ENCODE measurements around the gene CARNS1.
"Not testable (repeated sequence)": the region's sequence is repeated elsewhere in the genome, so short reads cannot be mapped to it uniquely, and the experiment has no call there.

CARNS1 gene

DNA sequence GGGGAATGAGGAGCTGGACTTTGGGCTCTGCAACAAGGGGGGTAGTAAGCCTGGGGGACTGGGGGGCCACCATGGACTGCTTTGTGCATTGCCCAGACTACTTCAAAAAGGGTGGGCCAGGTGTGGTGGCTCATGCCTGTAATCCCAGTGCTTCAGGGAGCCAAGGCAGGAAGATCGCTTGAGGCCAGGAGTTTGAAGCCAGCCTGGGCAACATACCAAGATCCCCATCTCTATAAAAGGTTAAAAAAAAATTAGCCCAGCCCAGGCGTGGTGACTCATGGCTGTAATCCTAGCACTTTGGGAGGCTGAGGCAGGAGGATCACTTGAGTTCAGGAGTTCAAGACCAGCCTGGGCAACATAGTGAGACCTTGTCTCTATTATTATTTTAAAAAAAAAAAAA is 50.1 kb downstream of the CARNS1 start:
- DNase-seq (ENCODE audit: low spot score) = not testable (repeated sequence)

DNA sequence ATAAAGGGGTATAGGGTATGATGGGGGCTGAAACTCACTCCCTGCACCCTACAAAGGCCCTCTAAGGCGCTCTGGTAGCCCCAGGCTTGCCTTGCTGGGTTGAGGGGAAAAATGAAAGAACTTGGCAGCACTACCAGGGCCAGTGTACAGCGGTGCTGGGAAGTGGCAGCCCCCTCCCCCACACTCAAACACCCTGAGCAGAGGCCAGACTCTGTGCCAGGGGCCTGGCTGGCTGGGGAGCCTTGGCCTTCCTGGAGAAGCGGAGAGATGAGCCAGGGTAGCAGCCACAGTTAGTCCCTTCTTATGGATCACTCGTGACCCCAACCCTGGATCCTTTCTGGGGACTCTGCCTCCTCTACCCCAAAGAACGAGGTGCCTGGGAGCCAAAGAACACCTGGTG is 50.9 kb downstream of the CARNS1 start:
- no peak for DNase-seq (ENCODE audit: low spot score)

DNA sequence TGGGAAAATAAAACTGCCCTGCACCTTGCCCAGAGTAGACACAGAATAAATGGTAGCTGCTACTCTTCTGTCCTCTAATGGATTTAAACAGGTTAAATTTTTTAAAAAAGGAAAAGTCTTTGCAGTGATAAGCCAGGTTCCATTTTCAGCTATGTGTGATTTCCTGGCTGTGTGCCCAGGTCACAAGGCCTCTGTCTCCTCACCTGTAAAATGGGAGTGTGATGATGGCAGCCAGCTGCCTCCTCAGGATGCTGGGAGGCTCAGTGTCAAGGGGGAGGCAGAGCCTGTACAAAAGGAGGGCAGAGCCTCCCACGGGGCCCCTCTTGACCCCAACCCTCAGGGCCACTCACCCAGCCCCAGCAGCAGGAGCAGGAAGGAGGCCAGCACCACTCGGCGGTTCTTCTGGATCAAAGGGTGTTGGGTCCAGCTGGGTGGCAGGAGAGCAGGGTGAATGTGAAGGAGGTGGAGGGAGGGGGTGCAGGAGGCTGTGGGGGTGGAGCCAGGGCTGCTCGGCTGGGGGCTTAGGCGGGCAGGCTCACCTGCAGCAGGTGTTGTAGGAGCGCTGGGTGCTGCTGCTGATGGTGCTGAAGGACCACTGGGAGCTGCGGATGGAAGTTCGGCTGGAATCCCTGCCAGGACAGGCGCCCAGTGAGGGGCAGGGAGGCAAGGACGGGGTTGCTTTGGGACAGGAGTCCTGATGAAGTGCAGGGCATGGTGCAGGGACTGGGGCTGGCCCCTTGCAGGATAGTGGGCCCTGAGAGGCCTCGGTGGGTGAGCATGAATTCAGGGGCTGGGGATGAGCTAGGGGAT is 51.7 kb downstream of the CARNS1 start:
- no peak for DNase-seq (ENCODE audit: low spot score)

DNA sequence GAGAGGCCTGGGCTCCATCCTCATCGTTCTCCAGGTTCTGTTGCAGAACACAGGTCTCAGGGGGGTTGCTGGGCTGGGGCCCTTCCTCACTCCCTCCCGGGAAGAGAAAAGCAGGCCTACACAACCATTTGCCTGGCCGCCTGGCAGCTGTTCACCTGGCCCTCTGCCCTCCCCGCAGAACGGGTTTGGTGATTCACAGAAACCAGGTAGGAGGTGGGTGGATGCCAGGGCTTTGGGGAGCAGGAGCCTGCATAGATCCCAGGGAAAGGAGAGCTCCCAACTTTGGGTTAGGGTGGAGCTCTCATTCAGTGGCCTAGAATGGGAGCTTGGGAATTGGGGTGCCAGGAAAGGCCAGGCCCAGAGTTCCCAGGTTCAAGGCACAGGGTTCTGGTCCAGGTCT is 52.6 kb downstream of the CARNS1 start:
- DNase-seq (ENCODE audit: low spot score) = no peak

DNA sequence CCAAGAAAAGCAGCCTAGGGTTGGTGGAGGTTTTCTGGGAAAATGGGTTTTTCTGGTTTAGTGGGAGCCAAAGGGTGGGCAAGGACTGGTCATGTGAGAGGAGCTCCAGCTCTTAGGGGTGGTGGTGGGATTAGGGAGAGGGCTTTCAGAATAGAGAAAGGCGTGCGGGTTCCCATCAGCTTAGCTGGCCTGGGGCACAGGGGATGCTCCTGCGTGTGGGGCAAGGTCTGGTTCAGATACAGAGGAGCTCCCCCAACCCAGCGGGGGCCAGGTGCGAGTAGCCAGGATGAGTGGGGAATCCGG is 52.9 kb downstream of the CARNS1 start:
- DNase-seq (ENCODE audit: low spot score) = no peak

DNA sequence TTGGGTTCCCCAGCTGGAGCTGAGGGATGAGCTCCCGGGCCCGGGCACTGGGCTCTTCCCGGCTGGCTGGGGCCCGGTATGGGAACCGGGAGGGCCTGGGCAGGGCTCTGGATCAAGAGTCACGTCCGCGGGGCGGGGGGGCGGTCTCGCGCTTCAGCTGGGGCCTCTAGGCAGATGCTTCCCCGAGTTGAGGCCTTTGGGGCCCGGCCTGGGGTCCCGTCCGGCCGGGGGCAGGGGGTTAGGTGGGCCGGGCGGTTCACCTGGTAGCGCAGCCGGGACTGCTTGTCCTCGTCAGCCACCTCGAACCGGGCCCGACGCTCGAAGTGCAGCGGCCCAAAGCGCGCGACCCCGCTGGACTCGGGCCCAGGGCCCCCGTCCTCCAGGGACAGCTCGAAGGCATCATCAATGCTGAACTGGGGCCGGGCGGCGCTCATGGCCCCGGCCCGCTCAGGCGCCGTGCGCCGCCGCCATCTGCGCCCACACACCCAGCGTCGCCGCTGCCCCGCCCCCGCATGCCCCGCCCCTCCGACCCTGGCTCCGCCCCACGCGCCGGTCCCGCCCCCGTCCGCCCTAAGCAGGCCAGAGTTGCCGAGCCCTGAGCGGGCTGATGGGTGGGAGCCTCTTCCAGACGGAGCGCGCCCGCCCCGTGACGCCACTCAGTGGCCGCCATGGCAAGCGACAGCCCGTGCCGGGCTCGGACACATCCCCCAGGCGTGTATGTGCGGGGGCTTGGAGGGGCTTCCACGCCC is 53.5 kb downstream of the CARNS1 start, which contains the start of gene TMEM134:
Gene TMEM134 (minus strand): TSS at position 493 of the 749 bp plus-strand sequence. CDS start 59 bp downstream, at position 434.
- DNase-seq (ENCODE audit: low spot score) = peak; percentile 100

DNA sequence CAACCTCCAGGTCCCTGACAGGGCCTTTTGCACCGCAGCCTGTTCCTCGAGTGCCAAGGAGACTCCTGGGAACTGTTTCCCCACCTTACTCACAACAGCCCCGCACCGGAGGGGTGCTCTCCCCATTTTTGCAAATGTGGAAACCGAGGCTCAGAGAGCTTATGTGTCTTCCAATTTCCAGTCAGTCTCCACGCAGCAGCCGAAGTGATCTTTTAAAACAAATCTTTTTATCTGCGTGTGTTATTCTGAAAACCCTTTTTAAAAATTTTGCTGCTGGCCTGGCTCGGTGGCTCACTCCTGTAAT is 54.0 kb downstream of the CARNS1 start:
- no peak for DNase-seq (ENCODE audit: low spot score)

DNA sequence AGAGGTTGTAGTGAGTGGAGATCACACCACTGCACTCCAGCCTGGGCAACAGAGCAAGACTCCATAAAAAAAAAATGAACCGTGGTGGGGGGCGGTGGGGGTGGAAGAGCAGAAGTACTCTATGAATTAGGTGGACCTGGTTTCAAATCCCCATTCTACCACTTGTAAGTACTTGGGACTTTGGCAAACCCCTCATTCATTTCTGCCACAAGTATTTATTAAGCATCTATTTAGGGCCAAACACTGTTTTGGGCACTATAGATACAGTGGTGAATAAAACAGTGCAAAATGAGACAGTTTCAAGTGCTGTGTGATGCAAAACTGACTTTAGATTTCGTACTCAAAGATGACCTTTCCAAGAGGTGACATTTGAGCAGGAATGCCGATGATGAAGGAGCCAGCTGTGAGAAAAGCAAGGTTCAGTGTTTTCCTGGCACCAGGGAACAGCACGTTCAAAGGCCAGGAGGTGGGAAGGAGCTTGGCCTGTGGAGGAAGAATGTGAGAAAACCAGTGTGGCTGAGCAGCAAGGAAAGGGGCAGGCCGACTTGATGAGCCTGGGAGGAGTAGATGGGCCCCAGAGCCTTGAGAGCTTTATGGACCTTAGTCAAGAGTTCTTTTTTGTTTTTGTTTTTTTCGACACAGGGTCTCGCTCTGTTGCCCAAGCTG is 55.0 kb downstream of the CARNS1 start:
- DNase-seq (ENCODE audit: low spot score) = no peak

DNA sequence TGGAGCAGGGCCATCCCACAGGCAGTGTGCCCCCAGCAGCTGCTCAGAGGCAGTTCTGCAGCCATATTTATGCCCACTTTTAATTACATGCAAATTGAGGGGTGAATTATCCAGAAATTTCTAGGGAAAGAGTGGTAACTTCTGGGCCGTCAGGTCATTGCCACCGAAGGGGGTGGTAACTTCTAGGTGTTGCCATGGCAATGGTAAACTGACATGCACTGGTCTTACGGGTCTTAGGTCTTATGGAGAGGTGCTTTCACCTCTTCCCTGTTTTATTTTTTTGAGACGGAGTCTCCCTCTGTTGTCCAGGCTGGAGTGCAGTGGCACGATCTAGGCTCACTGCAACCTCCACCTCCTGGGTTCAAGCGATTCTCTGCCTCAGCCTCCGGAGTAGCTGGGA is 57.4 kb downstream of the CARNS1 start:
- no peak for DNase-seq (ENCODE audit: low spot score)

Data from HuH-7 (cell line).